ENCODE results near the gene NAP1L4.

Gene NAP1L4

DNA sequence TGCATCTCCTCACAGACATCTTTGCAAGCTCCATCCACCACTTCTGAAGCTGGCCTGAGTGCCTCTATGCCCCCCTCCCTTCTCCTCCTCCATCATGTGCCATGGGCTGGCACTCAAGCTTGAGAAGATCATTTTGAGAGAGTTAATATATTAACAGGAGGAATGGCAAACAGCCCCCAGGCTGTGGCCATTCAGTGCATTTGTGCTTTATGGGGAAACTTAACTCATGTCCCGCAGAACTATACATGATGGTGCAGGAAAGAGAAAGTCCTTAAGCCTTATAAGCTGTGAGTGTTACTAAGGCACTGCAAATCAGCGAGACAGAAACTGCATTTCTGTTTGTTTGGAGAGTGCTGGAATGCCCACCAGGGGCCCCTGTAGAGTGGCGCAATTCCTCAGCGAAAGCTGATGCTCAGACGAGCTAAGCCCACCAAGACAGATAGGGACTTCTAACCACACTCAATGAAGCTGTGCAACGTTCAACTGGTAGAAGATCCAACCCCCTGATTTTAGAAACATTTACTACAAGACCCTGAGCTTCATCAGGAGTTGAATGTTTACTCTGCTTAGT, 36.1 kb downstream of the NAP1L4 start:
- Histone ChIP-seq H2AFZ (ENCODE audit: low read depth, low read length) (no peak overlapping the region), H3K4me3 (ENCODE audit: low read length) (no peak overlapping the region), H4K20me1 (ENCODE audit: insufficient read depth, low read length) (peaks cover 11% of the 10 kb centered on the region), H3K27ac (ENCODE audit: low read length) (no peak overlapping the region), H3K27me3 (ENCODE audit: low read depth, low read length) (no peaks in the 10 kb centered on the region), H3K9me3 (ENCODE audit: insufficient read depth, low read length) (no peaks in the 10 kb centered on the region), H3K4me2 (ENCODE audit: low read length) (no peak overlapping the region), H3K79me2 (ENCODE audit: low read length) (peaks cover 16% of the 10 kb centered on the region), H3K4me1 (ENCODE audit: low read length) (peaks cover 3% of the 10 kb centered on the region), H3K36me3 (replicated peaks; ENCODE audit: low read depth, low read length) (peaks cover 91% of the 10 kb centered on the region), H3K9ac (ENCODE audit: low read length) (no peak overlapping the region)
- TF ChIP-seq EZH2phosphoT487 (IDR thresholded peaks at IDR 0.05; ENCODE audit: low read depth), result no peak
- TF ChIP-seq, protein P1, sequence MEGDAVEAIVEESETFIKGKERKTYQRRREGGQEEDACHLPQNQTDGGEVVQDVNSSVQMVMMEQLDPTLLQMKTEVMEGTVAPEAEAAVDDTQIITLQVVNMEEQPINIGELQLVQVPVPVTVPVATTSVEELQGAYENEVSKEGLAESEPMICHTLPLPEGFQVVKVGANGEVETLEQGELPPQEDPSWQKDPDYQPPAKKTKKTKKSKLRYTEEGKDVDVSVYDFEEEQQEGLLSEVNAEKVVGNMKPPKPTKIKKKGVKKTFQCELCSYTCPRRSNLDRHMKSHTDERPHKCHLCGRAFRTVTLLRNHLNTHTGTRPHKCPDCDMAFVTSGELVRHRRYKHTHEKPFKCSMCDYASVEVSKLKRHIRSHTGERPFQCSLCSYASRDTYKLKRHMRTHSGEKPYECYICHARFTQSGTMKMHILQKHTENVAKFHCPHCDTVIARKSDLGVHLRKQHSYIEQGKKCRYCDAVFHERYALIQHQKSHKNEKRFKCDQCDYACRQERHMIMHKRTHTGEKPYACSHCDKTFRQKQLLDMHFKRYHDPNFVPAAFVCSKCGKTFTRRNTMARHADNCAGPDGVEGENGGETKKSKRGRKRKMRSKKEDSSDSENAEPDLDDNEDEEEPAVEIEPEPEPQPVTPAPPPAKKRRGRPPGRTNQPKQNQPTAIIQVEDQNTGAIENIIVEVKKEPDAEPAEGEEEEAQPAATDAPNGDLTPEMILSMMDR (IDR thresholded peaks at IDR 0.05; ENCODE audit: low read depth, low read length), result no peak

DNA sequence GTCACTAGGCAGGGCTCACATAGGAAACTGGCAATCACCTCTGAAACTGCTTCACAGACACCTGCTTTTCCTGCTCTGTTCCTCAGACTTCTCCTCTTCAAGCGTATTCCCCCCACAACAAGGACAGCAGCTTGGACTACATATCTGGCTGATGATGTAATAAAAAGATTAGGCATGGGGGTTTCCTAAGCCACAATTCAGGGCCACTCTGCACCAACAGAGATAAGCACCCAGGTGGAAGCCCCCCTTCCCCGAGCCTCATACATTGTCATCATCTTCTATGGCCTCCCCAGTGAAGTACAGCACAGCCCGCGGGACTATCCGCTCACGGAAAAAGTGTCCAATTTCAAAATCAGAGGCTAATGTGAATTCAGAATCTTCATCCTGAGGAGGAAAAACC, 37.9 kb downstream of the NAP1L4 start:
- no peaks in the 10 kb centered on the region for H4K20me1 ChIP-seq (ENCODE audit: insufficient read depth, low read length)
- no peak overlapping the region for H2AFZ ChIP-seq (ENCODE audit: low read depth, low read length)
- TF ChIP-seq, protein P1 (IDR thresholded peaks at IDR 0.05; ENCODE audit: low read depth, low read length), result no peak
- no peak for TF ChIP-seq EZH2phosphoT487 (IDR thresholded peaks at IDR 0.05; ENCODE audit: low read depth)
- H3K4me3 ChIP-seq (ENCODE audit: low read length), result no peak overlapping the region
- no peak overlapping the region for H3K27ac ChIP-seq (ENCODE audit: low read length)
- H3K4me2 ChIP-seq (ENCODE audit: low read length), result no peak overlapping the region
- no peaks in the 10 kb centered on the region for H3K9me3 ChIP-seq (ENCODE audit: insufficient read depth, low read length)
- no peaks in the 10 kb centered on the region for H3K27me3 ChIP-seq (ENCODE audit: low read depth, low read length)
- no peaks in the 10 kb centered on the region for H3K4me1 ChIP-seq (ENCODE audit: low read length)
- H3K36me3 ChIP-seq (replicated peaks; ENCODE audit: low read depth, low read length), result peaks cover 91% of the 10 kb centered on the region
- peaks cover 6% of the 10 kb centered on the region; the same call in 1 of the 2 replicates for H3K79me2 ChIP-seq (ENCODE audit: low read length)
- no peak overlapping the region for H3K9ac ChIP-seq (ENCODE audit: low read length)

DNA sequence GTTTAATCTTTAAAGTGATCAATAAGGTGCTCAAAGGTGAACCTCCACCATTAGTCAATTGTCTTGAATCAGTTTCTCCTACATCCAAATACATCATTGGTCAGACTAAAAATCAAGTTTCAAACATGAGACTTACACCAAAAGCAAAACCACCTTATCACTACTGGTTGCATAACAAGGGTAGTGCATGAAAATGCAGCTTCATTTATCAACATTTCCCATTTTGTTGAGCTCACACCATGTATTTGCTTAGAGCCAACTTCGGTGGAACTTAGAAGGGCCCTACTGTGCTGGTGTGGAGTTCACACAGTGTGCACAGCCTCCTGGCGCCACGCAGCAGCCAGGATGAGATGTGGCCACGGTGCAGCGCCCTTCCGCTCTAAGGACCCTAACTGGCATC, 39.8 kb downstream of the NAP1L4 start:
- H3K9ac ChIP-seq (ENCODE audit: low read length), result no peak overlapping the region
- peaks cover 89% of the 10 kb centered on the region for H3K36me3 ChIP-seq (replicated peaks; ENCODE audit: low read depth, low read length)
- no peaks in the 10 kb centered on the region for H3K9me3 ChIP-seq (ENCODE audit: insufficient read depth, low read length)
- H3K27me3 ChIP-seq (ENCODE audit: low read depth, low read length), result no peaks in the 10 kb centered on the region
- no peaks in the 10 kb centered on the region for H3K4me1 ChIP-seq (ENCODE audit: low read length)
- H3K4me3 ChIP-seq (ENCODE audit: low read length), result no peak overlapping the region
- no peak overlapping the region for H2AFZ ChIP-seq (ENCODE audit: low read depth, low read length)
- no peak overlapping the region for H3K4me2 ChIP-seq (ENCODE audit: low read length)
- H3K27ac ChIP-seq (ENCODE audit: low read length), result no peak overlapping the region
- TF ChIP-seq EZH2phosphoT487 (IDR thresholded peaks at IDR 0.05; ENCODE audit: low read depth), result no peak
- TF ChIP-seq, protein P1 (IDR thresholded peaks at IDR 0.05; ENCODE audit: low read depth, low read length), result no peak
- no peaks in the 10 kb centered on the region for H4K20me1 ChIP-seq (ENCODE audit: insufficient read depth, low read length)
- H3K79me2 ChIP-seq (ENCODE audit: low read length), result no peaks in the 10 kb centered on the region; the same call in 1 of the 2 replicates

DNA sequence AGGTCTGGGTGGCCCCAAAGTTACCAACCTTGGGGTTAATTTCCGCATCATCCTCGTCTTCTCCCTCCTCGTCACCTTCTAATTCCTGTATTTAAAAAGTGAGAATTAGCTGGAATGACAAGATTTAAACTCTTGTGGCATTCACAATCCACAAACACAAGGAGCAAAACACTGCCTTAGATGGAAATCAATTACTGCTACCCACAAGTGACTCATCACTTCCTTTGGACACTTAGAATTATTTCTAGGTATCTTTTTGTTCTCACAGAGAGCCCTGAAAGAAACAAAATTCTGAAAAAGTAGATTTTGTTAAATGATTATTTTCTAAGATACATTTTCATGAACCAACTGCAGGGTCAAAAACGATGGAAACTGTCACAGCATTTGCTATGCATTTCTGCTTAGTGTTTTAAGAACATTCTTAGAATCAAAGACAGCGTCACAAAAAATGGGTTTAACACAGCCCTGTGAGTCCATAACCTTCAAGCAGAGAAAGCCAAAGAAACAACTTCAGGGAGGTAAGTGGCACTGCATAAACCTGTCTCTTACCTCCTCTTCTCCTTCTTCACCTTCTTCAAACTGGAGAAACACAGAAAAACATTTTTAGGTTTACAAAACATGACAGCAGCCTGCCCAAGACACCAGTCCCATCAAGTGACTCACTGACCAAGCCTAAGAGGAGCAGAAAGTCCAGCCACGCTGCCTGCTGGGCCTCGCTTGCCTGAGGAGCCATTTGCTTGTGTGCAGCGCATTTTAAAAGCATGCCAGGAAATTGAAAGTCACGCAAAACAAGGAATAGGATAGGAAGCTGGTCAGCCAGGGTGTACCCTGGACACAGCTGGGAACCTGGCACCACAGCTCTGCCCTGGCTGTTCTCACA, 40.7 kb downstream of the NAP1L4 start:
- Histone ChIP-seq H3K4me3 (ENCODE audit: low read length) (no peak overlapping the region), H3K36me3 (replicated peaks; ENCODE audit: low read depth, low read length) (peaks cover 85% of the 10 kb centered on the region), H3K4me2 (ENCODE audit: low read length) (no peak overlapping the region), H3K27me3 (ENCODE audit: low read depth, low read length) (no peaks in the 10 kb centered on the region), H3K79me2 (ENCODE audit: low read length) (no peaks in the 10 kb centered on the region; the same call in 1 of the 2 replicates), H3K27ac (ENCODE audit: low read length) (no peak overlapping the region), H2AFZ (ENCODE audit: low read depth, low read length) (no peak overlapping the region), H3K4me1 (ENCODE audit: low read length) (no peaks in the 10 kb centered on the region), H3K9ac (ENCODE audit: low read length) (no peak overlapping the region), H3K9me3 (ENCODE audit: insufficient read depth, low read length) (no peaks in the 10 kb centered on the region), H4K20me1 (ENCODE audit: insufficient read depth, low read length) (no peaks in the 10 kb centered on the region)
- no peak for TF ChIP-seq EZH2phosphoT487 (IDR thresholded peaks at IDR 0.05; ENCODE audit: low read depth)
- TF ChIP-seq, protein P1 (IDR thresholded peaks at IDR 0.05; ENCODE audit: low read depth, low read length), result no peak

All from OCI-LY3 (cell line).